SK-N-SH treated with all-trans-retinoic acid at 6 μM for 48 hours (cell line): ENCODE measurements around the gene WDR20.

Experiments
- ARNTL ChIP-seq: fragments of 450-650 bp; formaldehyde crosslinking; IDR thresholded peaks from 2 replicates; pipeline ENCODE4 v1.5.0; 2020; ENCODE audit warnings: low read depth, mild to moderate bottlenecking, moderate library complexity, borderline replicate concordance
- BACH2 ChIP-seq: fragments of 250-450 bp; sonication (Bioruptor Pico); IDR thresholded peaks from 2 replicates; pipeline ENCODE4 v1.9.0; 2021; ENCODE audit warnings: mild to moderate bottlenecking, borderline replicate concordance
- CREB5 ChIP-seq: fragments of 250-450 bp; sonication (Bioruptor Pico); IDR thresholded peaks from 2 replicates; pipeline ENCODE4 v1.5.1; 2020; ENCODE audit warnings: low read depth, mild to moderate bottlenecking, moderate library complexity
- TOX ChIP-seq: fragments of 250-450 bp; sonication (Bioruptor Pico); IDR thresholded peaks from 2 replicates; pipeline ENCODE4 v1.8.0; 2021; ENCODE audit warnings: mild to moderate bottlenecking, moderate library complexity, borderline replicate concordance
- ZNF8 ChIP-seq: fragments of 450-650 bp; formaldehyde crosslinking; IDR thresholded peaks from 2 replicates; pipeline ENCODE4 v1.5.0; 2020; ENCODE audit warnings: mild to moderate bottlenecking, moderate library complexity
- TF ChIP-seq, protein P1 (sequence below): fragments of 250-450 bp; sonication (Bioruptor Pico); IDR thresholded peaks from 2 replicates; pipeline ENCODE4 v1.5.0; 2020; ENCODE audit warnings: mild to moderate bottlenecking, moderate library complexity

GRCh38 chr14:102239231-102239630 lies 99.5 kb downstream of the WDR20 start:
- TF ChIP-seq ARNTL (CRISPR knock-in tag): no peak
- TF ChIP-seq TOX: no peak
- TF ChIP-seq, protein P1, sequence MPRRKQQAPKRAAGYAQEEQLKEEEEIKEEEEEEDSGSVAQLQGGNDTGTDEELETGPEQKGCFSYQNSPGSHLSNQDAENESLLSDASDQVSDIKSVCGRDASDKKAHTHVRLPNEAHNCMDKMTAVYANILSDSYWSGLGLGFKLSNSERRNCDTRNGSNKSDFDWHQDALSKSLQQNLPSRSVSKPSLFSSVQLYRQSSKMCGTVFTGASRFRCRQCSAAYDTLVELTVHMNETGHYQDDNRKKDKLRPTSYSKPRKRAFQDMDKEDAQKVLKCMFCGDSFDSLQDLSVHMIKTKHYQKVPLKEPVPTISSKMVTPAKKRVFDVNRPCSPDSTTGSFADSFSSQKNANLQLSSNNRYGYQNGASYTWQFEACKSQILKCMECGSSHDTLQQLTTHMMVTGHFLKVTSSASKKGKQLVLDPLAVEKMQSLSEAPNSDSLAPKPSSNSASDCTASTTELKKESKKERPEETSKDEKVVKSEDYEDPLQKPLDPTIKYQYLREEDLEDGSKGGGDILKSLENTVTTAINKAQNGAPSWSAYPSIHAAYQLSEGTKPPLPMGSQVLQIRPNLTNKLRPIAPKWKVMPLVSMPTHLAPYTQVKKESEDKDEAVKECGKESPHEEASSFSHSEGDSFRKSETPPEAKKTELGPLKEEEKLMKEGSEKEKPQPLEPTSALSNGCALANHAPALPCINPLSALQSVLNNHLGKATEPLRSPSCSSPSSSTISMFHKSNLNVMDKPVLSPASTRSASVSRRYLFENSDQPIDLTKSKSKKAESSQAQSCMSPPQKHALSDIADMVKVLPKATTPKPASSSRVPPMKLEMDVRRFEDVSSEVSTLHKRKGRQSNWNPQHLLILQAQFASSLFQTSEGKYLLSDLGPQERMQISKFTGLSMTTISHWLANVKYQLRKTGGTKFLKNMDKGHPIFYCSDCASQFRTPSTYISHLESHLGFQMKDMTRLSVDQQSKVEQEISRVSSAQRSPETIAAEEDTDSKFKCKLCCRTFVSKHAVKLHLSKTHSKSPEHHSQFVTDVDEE: no peak
- TF ChIP-seq ZNF8 (CRISPR knock-in tag): no peak
- no peak for TF ChIP-seq CREB5 (CRISPR knock-in tag)
- TF ChIP-seq BACH2 (CRISPR knock-in tag): no peak
